Duodenal mucosa (tissue), 2 donors: ENCODE results near the gene LSAMP.

Experiments used
- H3K27ac ChIP-seq: one replicate; pipeline ENCODE4 v1.7.0; 2013; ENCODE audit warnings: low read depth, low read length
- H3K27me3 ChIP-seq, 2 donors: one replicate each; pipeline ENCODE4 v1.7.0; 2013; ENCODE audit warnings: low read length in 2 of 2, control low read depth in 1 of 2; ENCODE audit not compliant: insufficient read depth in 2 of 2, control insufficient read depth in 1 of 2
- H3K36me3 ChIP-seq, 2 donors: one replicate each; pipeline ENCODE4 v1.7.0; 2013; ENCODE audit warnings: low read length in 2 of 2, control low read depth in 1 of 2; ENCODE audit not compliant: insufficient read depth in 2 of 2, control insufficient read depth in 1 of 2
- H3K4me1 ChIP-seq, 2 donors: one replicate each; pipeline ENCODE4 v1.7.0; 2013; ENCODE audit warnings: low read length in 2 of 2, control low read depth in 1 of 2; ENCODE audit not compliant: insufficient read depth in 2 of 2, control insufficient read depth in 1 of 2
- H3K4me3 ChIP-seq, 2 donors: one replicate each; pipeline ENCODE4 v1.7.0; 2013; ENCODE audit warnings: low read length in 2 of 2, low read depth in 1 of 2
- H3K9ac ChIP-seq, 2 donors: one replicate each; pipeline ENCODE4 v1.7.0; 2013; ENCODE audit warnings: low read length in 2 of 2, low read depth in 1 of 2
- H3K9me3 ChIP-seq, 2 donors: one replicate each; pipeline ENCODE4 v1.7.0; 2013; ENCODE audit warnings: low read length in 2 of 2, control low read depth in 1 of 2; ENCODE audit not compliant: control insufficient read depth in 1 of 2

The LSAMP gene

GRCh38 chr3:115835946-115836345, 609.3 kb downstream of the LSAMP start:
- Histone ChIP-seq H3K9me3 (no peaks in the 10 kb centered on the region), H3K4me1 (no peaks in the 10 kb centered on the region), H3K27me3 (no peaks in the 10 kb centered on the region), H3K9ac (no peak overlapping the region), H3K36me3 (no peaks in the 10 kb centered on the region), H3K4me3 (no peak overlapping the region), H3K27ac (no peak overlapping the region)

- no peak overlapping the region for H3K27ac ChIP-seq
- no peaks in the 10 kb centered on the region for H3K27me3 ChIP-seq
- no peak overlapping the region for H3K4me3 ChIP-seq
- H3K9ac ChIP-seq, result no peak overlapping the region
- no peaks in the 10 kb centered on the region for H3K9me3 ChIP-seq
- H3K36me3 ChIP-seq, result no peaks in the 10 kb centered on the region
- H3K4me1 ChIP-seq, result no peaks in the 10 kb centered on the region
Measured at GRCh38 chr3:115834068-115834467, 611.2 kb downstream of the LSAMP start.

GRCh38 chr3:115833074-115833473, 612.2 kb downstream of the LSAMP start:
- no peak overlapping the region for H3K9ac ChIP-seq
- H3K9me3 ChIP-seq, result no peaks in the 10 kb centered on the region
- no peaks in the 10 kb centered on the region for H3K27me3 ChIP-seq
- H3K4me1 ChIP-seq, result no peaks in the 10 kb centered on the region
- H3K36me3 ChIP-seq, result no peaks in the 10 kb centered on the region
- H3K4me3 ChIP-seq, result no peak overlapping the region
- no peak overlapping the region for H3K27ac ChIP-seq

- Histone ChIP-seq H3K9ac (no peak overlapping the region), H3K27me3 (no peaks in the 10 kb centered on the region), H3K27ac (no peak overlapping the region), H3K4me3 (no peak overlapping the region), H3K36me3 (no peaks in the 10 kb centered on the region), H3K9me3 (no peaks in the 10 kb centered on the region), H3K4me1 (no peaks in the 10 kb centered on the region)
Measured at GRCh38 chr3:115832265-115832664, 613.0 kb downstream of the LSAMP start.

- H3K36me3 ChIP-seq, result no peaks in the 10 kb centered on the region
- H3K27me3 ChIP-seq, result no peaks in the 10 kb centered on the region
- no peaks in the 10 kb centered on the region for H3K9me3 ChIP-seq
Measured at GRCh38 chr3:115831864-115832263, 613.4 kb downstream of the LSAMP start.

DNA sequence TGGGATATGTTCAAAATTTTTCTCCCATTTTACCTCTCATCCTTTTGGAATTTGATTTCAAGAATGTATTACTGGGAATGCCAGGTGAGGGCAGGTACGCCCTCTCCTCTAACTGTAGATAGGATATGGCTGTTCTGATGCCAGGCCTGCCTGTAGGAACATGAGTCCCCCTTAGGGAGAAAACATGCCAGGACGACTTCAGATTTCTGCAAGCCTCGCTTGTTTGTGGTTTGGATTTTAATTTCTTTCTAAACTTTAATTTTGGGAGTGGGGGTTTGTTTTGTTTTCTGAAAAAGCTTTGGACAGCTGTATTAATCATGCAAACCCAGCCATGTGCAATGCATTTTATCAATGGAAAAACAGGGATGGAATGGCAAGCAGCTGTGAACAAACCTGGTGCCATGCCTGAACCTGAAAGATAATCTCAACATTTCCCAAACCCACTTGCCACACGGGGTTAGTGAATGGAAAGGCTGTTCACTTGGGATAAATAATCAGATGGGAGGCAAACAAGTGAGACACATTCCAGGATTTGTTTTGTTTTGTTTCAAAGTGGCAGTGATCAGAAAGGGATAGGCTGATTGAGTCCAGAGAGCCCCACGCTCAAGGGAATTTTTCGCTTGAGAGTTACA, 614.4 kb downstream of the LSAMP start:
- Histone ChIP-seq H3K4me3 (no peak overlapping the region), H3K36me3 (no peaks in the 10 kb centered on the region), H3K27ac (no peak overlapping the region), H3K4me1 (no peaks in the 10 kb centered on the region), H3K9me3 (no peaks in the 10 kb centered on the region), H3K9ac (no peak overlapping the region), H3K27me3 (no peaks in the 10 kb centered on the region)

More at GRCh38 chr3:115831864-115832263, 613.4 kb downstream of the LSAMP start:
- Histone ChIP-seq H3K4me3 (no peak overlapping the region), H3K27ac (no peak overlapping the region), H3K9ac (no peak overlapping the region), H3K4me1 (no peaks in the 10 kb centered on the region)

- Histone ChIP-seq H3K36me3 (no peaks in the 10 kb centered on the region), H3K9ac (no peak overlapping the region), H3K27me3 (no peaks in the 10 kb centered on the region), H3K4me3 (no peak overlapping the region), H3K27ac (no peak overlapping the region), H3K9me3 (no peaks in the 10 kb centered on the region), H3K4me1 (no peaks in the 10 kb centered on the region)
Measured at GRCh38 chr3:115828401-115828800, 616.9 kb downstream of the LSAMP start.

- Histone ChIP-seq H3K9ac (no peak overlapping the region), H3K4me1 (no peaks in the 10 kb centered on the region), H3K4me3 (no peak overlapping the region), H3K27me3 (no peaks in the 10 kb centered on the region), H3K36me3 (no peaks in the 10 kb centered on the region), H3K27ac (no peak overlapping the region), H3K9me3 (no peaks in the 10 kb centered on the region)
Measured at GRCh38 chr3:115827495-115827894, 617.8 kb downstream of the LSAMP start.

DNA sequence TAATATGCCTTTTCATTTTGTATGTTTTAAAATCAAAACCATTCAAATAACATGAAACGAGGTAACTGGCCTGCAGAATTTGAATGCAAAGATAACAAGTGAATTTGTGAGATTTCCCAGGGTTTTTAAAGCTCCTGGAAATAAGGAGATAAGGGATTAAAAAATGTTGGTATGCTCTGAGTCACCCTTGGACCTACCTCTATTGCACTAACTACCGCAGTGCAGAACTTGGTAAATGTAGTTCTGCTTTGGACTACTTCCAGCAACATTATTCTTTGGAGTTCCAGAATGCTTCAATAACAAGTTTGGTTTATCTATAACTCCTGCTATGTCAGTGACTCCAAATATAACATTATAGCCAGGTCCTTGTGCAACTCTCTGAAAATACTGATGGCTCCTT, 620.2 kb downstream of the LSAMP start:
- H3K9me3 ChIP-seq, result no peaks in the 10 kb centered on the region
- H3K4me3 ChIP-seq, result no peak overlapping the region

GRCh38 chr3:115823083-115823482, 622.2 kb downstream of the LSAMP start:
- Histone ChIP-seq H3K9me3 (no peaks in the 10 kb centered on the region), H3K27me3 (no peaks in the 10 kb centered on the region), H3K4me1 (no peaks in the 10 kb centered on the region), H3K27ac (no peak overlapping the region), H3K36me3 (no peaks in the 10 kb centered on the region), H3K4me3 (no peak overlapping the region), H3K9ac (no peak overlapping the region)

More for the DNA sequence above, 620.2 kb downstream of the LSAMP start:
- Histone ChIP-seq H3K4me1 (no peaks in the 10 kb centered on the region), H3K9ac (no peak overlapping the region), H3K27me3 (no peaks in the 10 kb centered on the region), H3K27ac (no peak overlapping the region), H3K36me3 (no peaks in the 10 kb centered on the region)

GRCh38 chr3:115822579-115822978, 622.7 kb downstream of the LSAMP start:
- no peak overlapping the region for H3K9ac ChIP-seq
- no peak overlapping the region for H3K4me3 ChIP-seq
- no peaks in the 10 kb centered on the region for H3K9me3 ChIP-seq
- H3K4me1 ChIP-seq, result no peaks in the 10 kb centered on the region
- no peaks in the 10 kb centered on the region for H3K27me3 ChIP-seq
- H3K36me3 ChIP-seq, result no peaks in the 10 kb centered on the region
- no peak overlapping the region for H3K27ac ChIP-seq
